HG02973 (cell line): Measurements from ENCODE around the gene PSMC3.

Experiments
- ATAC-seq: cut with Tn5 transposase; IDR thresholded peaks from one replicate; pipeline ENCODE4 v1.9.1; 2021; ENCODE audit warnings: moderate library complexity; ENCODE audit not compliant: unreplicated experiment

Gene PSMC3

GRCh38 chr11:47414685-47415070 is 11.6 kb downstream of the PSMC3 start:
- ATAC-seq, result no peak

- ATAC-seq, result no peak
Observed at GRCh38 chr11:47413908-47414684, 12.1 kb downstream of the PSMC3 start.

GRCh38 chr11:47413351-47413750 is 12.9 kb downstream of the PSMC3 start:
- no peak for ATAC-seq

- no peak for ATAC-seq
Observed at GRCh38 chr11:47411884-47412746, 14.1 kb downstream of the PSMC3 start.

GRCh38 chr11:47410370-47411264 is 15.6 kb downstream of the PSMC3 start:
- ATAC-seq, result no peak

GRCh38 chr11:47409440-47410369 is 16.5 kb downstream of the PSMC3 start:
- no peak for ATAC-seq

GRCh38 chr11:47408598-47409439 is 17.4 kb downstream of the PSMC3 start:
- no peak for ATAC-seq

- ATAC-seq, result peak; percentile 74
Observed at GRCh38 chr11:47407746-47408590, 18.3 kb downstream of the PSMC3 start, which contains the start of gene SLC39A13. TSS of gene SLC39A13 (plus strand) at chr11:47408590. CDS start at chr11:47410095, 1,505 bp downstream.

- no peak for ATAC-seq
Observed at GRCh38 chr11:47406896-47407745, 19.1 kb downstream of the PSMC3 start.

GRCh38 chr11:47403571-47403970 is 22.7 kb downstream of the PSMC3 start:
- no peak for ATAC-seq

- no peak for ATAC-seq
Observed at GRCh38 chr11:47403135-47403534, 23.1 kb downstream of the PSMC3 start.

GRCh38 chr11:47400768-47401279 is 25.4 kb downstream of the PSMC3 start:
- peak; percentile 58 for ATAC-seq

- peak; percentile 31 for ATAC-seq
Observed at GRCh38 chr11:47399860-47400767, 26.1 kb downstream of the PSMC3 start.

- ATAC-seq, result no peak
Observed at GRCh38 chr11:47398551-47398950, 27.7 kb downstream of the PSMC3 start.

- no peak for ATAC-seq
Observed at GRCh38 chr11:47398011-47398410, 28.2 kb downstream of the PSMC3 start.

- no peak for ATAC-seq
Observed at GRCh38 chr11:47396049-47396320, 30.3 kb downstream of the PSMC3 start.
